ENCODE data around the gene PIK3AP1. TPM values are rescaled to one million over a fixed set of nuclear protein-coding genes. Genes with fewer than 3 reads are reported as not detected.
A peak's percentile ranks its signal among the peaks of the same experiment; 100 is the strongest.

PIK3AP1 gene
- total RNA-seq, 1 experiment from 2014 or later = 3.7 TPM

- DNase-seq (peak; percentile 63), ATAC-seq (peak; percentile 45)
- peak overlapping the region; percentile 68 for H3K27ac ChIP-seq (ENCODE audit: low read length)
- no peaks in the 10 kb centered on the region for H4K20me1 ChIP-seq (ENCODE audit: low read length)
- no peaks in the 10 kb centered on the region for H3K36me3 ChIP-seq (ENCODE audit: low read depth, low read length)
- ChIA-PET POLR2A (ENCODE audit: unreplicated experiment) (no interaction called here), CTCF (no interaction called here)
- intact Hi-C loops (cut with micrococcal nuclease) = no loop called here
- no peak overlapping the region for H2AFZ ChIP-seq (ENCODE audit: low read length)
- H3K9me3 ChIP-seq (ENCODE audit: low read length) = no peaks in the 10 kb centered on the region
- H3K4me1 ChIP-seq (ENCODE audit: insufficient read depth, low read length) = peaks cover 38% of the 10 kb centered on the region
- H3K4me2 ChIP-seq (ENCODE audit: low read length) = peak overlapping the region; percentile 70
- H3K27me3 ChIP-seq (ENCODE audit: low read length) = no peaks in the 10 kb centered on the region
- H3K79me2 ChIP-seq (ENCODE audit: low read length) = no peaks in the 10 kb centered on the region
- no TSS peak for BruUV-seq (replicated peaks)
- H3K9ac ChIP-seq (ENCODE audit: low read length) = no peak overlapping the region
- no peaks in the 10 kb centered on the region for H3K9me2 ChIP-seq (replicated peaks; ENCODE audit: low read length)
- no peak for TF ChIP-seq EZH2 (IDR thresholded peaks at IDR 0.05; ENCODE audit: low read length, unreplicated experiment)
- TF ChIP-seq, protein P1, sequence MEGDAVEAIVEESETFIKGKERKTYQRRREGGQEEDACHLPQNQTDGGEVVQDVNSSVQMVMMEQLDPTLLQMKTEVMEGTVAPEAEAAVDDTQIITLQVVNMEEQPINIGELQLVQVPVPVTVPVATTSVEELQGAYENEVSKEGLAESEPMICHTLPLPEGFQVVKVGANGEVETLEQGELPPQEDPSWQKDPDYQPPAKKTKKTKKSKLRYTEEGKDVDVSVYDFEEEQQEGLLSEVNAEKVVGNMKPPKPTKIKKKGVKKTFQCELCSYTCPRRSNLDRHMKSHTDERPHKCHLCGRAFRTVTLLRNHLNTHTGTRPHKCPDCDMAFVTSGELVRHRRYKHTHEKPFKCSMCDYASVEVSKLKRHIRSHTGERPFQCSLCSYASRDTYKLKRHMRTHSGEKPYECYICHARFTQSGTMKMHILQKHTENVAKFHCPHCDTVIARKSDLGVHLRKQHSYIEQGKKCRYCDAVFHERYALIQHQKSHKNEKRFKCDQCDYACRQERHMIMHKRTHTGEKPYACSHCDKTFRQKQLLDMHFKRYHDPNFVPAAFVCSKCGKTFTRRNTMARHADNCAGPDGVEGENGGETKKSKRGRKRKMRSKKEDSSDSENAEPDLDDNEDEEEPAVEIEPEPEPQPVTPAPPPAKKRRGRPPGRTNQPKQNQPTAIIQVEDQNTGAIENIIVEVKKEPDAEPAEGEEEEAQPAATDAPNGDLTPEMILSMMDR (conservative IDR thresholded peaks at IDR 0.05; ENCODE audit: low read depth, low read length) = no peak
- TF ChIP-seq EZH2phosphoT487 (IDR thresholded peaks at IDR 0.05; ENCODE audit: borderline replicate concordance, low read length) = no peak
- no peaks in the 10 kb centered on the region for H3F3A ChIP-seq (ENCODE audit: low read length, unreplicated experiment)
- H3K4me3 ChIP-seq (ENCODE audit: low read length) = 0 out of 2 replicates have a peak overlapping the region, but pooled peaks have one; percentile 7
These were observed 108.1 kb downstream of the PIK3AP1 start for GRCh38 chr10:96612055-96612830.

GRCh38 chr10:96610817-96611216 lies 109.5 kb downstream of the PIK3AP1 start:
- Histone ChIP-seq H4K20me1 (ENCODE audit: low read length) (no peaks in the 10 kb centered on the region), H3F3A (ENCODE audit: low read length, unreplicated experiment) (no peaks in the 10 kb centered on the region), H3K4me1 (ENCODE audit: insufficient read depth, low read length) (peaks cover 38% of the 10 kb centered on the region), H3K79me2 (ENCODE audit: low read length) (no peaks in the 10 kb centered on the region), H3K4me2 (ENCODE audit: low read length) (no peak overlapping the region), H3K9ac (ENCODE audit: low read length) (no peak overlapping the region), H3K36me3 (ENCODE audit: low read depth, low read length) (no peaks in the 10 kb centered on the region), H3K9me2 (replicated peaks; ENCODE audit: low read length) (no peaks in the 10 kb centered on the region), H3K9me3 (ENCODE audit: low read length) (no peaks in the 10 kb centered on the region), H3K27me3 (ENCODE audit: low read length) (no peaks in the 10 kb centered on the region), H3K27ac (ENCODE audit: low read length) (no peak overlapping the region), H3K4me3 (ENCODE audit: low read length) (no peak overlapping the region), H2AFZ (ENCODE audit: low read length) (no peak overlapping the region)
- CTCF ChIA-PET = no interaction called here
- TF ChIP-seq EZH2phosphoT487 (IDR thresholded peaks at IDR 0.05; ENCODE audit: borderline replicate concordance, low read length) (no peak), EZH2 (IDR thresholded peaks at IDR 0.05; ENCODE audit: low read length, unreplicated experiment) (no peak)
- DNase-seq = no peak
- no TSS peak for BruUV-seq (replicated peaks)
- POLR2A ChIA-PET (ENCODE audit: unreplicated experiment) = no interaction called here
- intact Hi-C loops (cut with micrococcal nuclease) = no loop called here
- no peak for ATAC-seq

- no TSS peak for BruUV-seq (replicated peaks)
- no peak overlapping the region for H2AFZ ChIP-seq (ENCODE audit: low read length)
- H3K79me2 ChIP-seq (ENCODE audit: low read length) = no peaks in the 10 kb centered on the region
- peaks cover 32% of the 10 kb centered on the region for H3K4me1 ChIP-seq (ENCODE audit: insufficient read depth, low read length)
- no peaks in the 10 kb centered on the region for H3K27me3 ChIP-seq (ENCODE audit: low read length)
- ATAC-seq (no peak), DNase-seq (no peak)
- no peaks in the 10 kb centered on the region for H3K36me3 ChIP-seq (ENCODE audit: low read depth, low read length)
- H3K9me2 ChIP-seq (replicated peaks; ENCODE audit: low read length) = no peaks in the 10 kb centered on the region
- H3F3A ChIP-seq (ENCODE audit: low read length, unreplicated experiment) = no peaks in the 10 kb centered on the region
- H3K4me2 ChIP-seq (ENCODE audit: low read length) = no peak overlapping the region
- H3K4me3 ChIP-seq (ENCODE audit: low read length) = no peak overlapping the region
- CTCF ChIA-PET = no interaction called here
- TF ChIP-seq EZH2 (IDR thresholded peaks at IDR 0.05; ENCODE audit: low read length, unreplicated experiment) (no peak), EZH2phosphoT487 (IDR thresholded peaks at IDR 0.05; ENCODE audit: borderline replicate concordance, low read length) (no peak)
- TF ChIP-seq, protein P1 (conservative IDR thresholded peaks at IDR 0.05; ENCODE audit: low read depth, low read length) = no peak
- H3K9ac ChIP-seq (ENCODE audit: low read length) = no peak overlapping the region
- intact Hi-C loops (cut with micrococcal nuclease) = no loop called here
- H4K20me1 ChIP-seq (ENCODE audit: low read length) = no peaks in the 10 kb centered on the region
- POLR2A ChIA-PET (ENCODE audit: unreplicated experiment) = no interaction called here
- no peaks in the 10 kb centered on the region for H3K9me3 ChIP-seq (ENCODE audit: low read length)
- no peak overlapping the region for H3K27ac ChIP-seq (ENCODE audit: low read length)
These were observed 110.8 kb downstream of the PIK3AP1 start for GRCh38 chr10:96609510-96609909.

Measured in PC-3 (cell line).